HG03108 (cell line): ENCODE measurements around the gene MTHFR.

Source experiments
- ATAC-seq: cut with Tn5 transposase; IDR thresholded peaks from one replicate; pipeline ENCODE4 v1.9.1; 2021; ENCODE audit warnings: moderate library complexity; ENCODE audit not compliant: unreplicated experiment

MTHFR gene

DNA sequence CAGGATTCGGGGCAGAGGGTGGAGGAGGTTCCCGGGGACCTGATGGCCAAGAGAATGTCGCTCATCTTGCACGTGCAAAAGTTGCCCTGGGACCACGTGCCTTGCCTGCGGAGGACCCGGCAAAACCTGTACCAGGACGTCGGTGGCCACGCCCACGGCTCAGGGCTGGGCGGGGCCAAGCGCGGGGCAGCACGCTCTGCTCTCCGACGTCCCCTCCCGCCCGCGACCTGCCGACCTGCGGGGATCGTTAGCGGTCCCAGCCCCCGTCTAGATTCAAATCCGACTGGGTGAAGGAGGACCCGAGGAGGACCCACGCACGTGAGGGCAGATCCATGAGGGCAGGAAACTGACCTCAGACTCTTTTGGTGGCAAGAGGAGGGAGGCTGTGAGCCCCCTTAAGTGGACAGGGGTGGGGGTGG, 43.8 kb downstream of the MTHFR start, which contains the start of gene C1orf167:
C1orf167 (plus strand) TSS at position 206 of the 419 bp plus-strand sequence. CDS start 2,208 bp downstream, outside the sequence.
- no peak for ATAC-seq

DNA sequence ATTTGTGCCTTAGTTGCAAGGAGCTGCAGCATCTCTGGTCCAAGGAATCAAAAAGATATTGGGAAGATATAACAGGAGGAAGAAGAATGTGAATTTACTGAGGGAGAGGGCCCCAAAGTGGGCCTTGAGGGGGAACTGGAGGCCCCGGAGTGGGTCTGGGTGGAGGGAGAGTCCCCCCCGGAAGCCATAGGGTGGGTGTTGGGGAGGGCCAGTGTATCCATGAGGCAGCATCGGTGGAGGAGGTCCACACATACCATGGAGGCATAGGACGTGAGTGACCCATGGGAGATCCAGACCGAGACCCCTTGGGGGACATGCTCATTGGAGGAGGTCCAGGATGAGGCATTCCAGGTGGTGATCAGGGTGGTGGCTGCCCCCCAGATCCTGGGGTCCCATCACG, 44.5 kb downstream of the MTHFR start:
- ATAC-seq: no peak

DNA sequence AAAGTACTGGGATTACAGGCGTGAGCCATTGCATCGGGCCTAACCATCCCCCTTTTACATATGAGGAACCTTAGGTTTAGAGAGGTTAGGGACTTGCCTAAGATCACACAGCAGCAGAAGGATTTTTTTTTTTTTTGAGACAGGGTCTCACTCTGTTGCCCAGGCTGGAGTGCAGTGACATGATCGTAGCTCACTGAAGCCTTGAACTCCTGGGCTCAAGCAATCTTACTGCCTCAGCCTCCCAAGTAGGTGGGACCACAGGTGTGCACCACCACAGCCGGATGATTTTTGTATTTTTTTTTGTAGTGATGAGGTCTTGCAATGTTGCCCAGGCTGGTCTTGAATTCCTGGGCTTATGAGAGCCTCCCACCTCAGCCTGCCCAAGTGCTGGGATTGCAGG, 46.0 kb downstream of the MTHFR start:
- ATAC-seq: no peak

DNA sequence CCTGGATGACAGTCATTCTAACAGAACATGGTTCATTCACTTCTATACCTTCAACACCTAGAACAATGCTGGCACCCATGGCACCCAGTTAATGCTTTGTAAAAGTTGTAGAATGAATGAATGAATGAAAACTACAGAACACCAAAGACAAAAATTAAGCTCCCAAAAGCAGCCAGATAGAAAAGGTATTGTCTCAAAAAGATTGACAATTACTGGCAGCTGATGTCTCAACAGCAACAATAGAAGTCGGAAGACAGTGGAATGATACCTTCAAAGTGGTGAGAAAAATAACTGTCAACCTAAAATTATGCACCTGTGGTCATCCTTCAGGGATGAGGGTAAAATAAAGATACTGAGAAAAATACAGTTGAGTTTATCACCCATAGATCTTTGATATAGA, 48.7 kb downstream of the MTHFR start:
- no peak for ATAC-seq

DNA sequence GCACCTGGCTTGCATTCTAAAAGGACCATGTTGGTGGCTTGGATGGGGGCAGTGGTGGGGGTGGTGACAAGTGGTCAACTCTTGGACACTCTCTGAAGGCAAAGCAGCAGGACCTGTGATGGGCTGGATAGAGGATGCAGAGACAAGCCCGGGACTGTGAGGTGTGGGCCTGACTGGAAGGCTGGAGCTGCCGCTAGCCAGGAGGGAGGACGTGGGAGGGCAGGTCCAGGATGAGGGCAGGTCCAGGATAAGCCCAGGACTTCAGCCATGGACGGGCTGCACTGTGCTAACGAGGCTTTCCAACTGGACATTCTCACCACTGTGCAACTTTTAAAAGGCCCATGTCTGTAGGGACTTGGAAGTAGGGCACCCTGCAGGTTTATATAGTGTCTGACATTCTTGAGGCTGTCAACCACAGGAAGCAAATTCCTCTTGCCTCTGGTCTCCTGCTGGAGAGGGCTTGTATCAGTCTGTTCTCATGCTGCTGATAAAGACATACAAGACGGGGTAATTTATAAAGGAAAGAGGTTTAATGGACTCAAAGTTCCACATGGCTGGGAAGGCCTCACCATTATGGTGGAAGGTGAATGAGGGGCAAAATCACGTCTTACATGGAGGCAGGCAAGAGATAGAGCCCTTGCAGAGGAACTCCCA, 52.1 kb downstream of the MTHFR start:
- ATAC-seq: no peak

DNA sequence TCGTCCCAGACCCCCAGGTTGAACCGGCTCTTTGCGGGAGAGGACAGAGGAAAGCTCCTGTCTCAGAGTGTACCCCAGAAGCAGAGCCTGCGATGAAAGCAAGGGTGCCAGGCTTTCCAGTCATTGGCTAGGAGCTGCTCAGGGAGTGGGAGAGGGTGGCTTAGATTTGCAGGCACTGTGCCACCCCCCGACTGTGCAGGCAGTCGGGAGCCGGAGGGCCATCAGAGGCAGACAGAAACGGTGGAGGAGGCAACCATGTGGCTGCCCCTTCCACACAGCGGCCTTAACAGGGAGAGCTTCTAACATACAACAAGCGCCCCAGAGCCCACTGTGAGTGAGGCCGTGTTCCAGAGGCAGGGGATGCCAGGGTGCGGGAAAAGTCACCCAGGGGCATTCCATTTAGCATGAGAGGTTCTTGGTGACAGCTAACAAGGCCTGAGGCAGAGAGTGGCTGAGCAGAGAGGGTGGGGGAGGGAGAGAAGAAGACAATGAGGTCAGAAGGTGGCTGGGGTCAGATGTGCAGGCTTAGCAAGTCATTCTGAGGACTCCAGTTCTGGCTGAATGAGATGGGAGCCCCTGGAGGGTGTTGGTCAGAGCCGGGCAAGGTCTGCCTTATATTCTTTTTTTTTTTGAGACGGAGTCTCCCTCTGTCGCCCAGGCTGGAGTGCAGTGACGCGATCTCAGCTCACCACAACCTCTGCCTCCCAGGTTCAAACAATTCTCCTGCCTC, 53.2 kb downstream of the MTHFR start:
- ATAC-seq: no peak

DNA sequence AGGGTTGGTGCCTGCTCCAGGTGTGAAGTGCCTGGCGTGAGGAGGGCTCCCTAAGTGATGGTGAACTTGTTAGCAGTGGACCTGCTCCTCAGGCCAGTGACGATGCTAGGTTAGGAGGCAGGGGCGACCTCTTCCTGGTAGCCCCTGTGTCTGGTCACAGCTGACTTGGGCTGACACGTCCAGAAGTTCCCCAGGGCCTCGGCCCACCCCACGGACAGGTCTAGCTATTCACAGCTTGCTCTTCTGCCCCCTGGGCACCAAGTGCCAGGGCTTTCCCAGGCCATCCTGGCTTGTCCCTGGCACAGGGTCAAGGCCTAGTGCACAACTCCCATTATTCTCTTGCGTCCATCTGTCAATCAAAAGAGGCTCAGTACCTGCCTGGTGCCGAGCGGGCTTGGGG, 54.7 kb downstream of the MTHFR start:
- ATAC-seq: no peak

DNA sequence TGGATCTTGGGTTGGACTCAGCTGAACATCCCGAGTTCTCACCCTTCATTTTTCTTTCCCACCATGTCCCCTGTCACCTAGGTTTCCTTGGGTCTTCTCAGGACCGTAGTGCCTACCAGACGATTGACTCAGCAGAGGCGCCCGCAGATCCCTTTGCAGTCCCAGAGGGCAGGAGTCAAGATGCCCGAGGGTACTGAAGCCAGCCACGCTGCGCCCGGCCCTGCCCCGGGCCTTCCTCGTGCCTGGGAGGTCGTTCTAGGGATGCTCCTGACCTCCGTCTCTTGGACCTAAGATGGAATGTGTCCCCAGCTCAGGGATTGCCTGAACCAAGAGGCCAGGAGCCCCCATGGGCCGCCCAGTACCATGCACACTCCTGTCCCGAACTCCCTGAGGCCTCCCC, 55.8 kb downstream of the MTHFR start:
- no peak for ATAC-seq

DNA sequence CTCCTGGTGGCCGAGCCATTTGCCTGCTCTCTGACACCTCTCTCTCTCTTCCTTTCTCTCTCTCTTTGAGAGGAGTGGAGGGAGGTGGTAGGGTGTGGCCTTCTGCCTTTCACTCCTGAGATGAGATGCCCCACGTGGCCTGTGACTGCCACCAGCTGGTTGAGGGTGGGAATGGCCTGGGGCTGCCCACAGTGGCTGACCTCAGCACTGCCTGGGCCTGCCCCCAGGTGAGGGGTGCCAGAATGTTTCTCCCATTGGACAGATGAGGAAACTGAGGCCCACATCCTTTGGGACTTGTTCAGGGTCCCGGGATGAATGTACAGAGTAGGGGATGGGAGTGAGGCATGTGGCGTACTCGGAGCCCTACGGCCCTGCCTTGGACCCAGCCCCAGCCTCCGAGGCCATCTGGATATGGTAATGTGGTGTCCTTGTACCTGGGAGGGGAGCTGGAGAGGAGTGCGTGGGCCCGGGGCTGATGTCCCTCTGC, 56.5 kb downstream of the MTHFR start:
- ATAC-seq: no peak

DNA sequence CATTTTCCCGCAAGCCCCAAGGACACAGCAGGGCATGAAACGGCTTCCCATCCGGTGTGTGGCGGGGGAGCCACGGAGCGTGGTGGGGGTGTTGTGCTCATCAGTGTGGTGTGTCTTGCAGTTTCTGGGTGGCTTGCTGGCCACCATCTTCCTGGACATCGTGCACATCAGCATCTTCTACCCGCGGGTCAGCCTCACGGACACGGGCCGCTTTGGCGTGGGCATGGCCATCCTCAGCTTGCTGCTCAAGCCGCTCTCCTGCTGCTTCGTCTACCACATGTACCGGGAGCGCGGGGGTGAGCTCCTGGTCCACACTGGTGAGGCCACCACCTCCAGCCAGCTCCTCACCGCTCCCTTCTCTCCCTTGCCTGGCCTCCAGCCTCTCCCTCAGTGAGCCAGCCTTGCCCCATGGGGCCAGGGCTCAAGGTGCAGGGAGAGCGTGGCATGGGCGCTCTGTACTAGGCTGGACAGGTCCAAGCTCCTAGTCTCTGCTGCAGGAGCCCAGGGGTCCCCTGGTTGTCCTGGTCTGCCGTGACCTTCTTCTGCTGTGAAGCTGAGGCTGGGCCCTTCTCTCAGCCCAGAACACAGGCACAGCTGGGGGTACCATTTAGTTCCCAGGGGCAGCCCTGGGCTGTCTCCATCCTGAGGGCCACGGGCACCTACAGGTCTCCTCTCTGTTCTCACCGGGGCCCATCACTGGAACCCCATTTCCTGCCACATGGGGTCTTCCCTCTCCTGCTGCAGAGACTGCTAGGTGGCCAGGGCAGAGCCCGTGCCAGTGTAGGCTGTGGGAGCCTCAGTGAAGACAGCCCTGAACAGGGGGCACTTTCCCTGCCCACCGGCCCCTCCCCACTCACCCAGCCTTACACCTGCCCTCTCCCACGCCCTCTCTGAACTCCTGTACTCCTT, 57.2 kb downstream of the MTHFR start:
- no peak for ATAC-seq

DNA sequence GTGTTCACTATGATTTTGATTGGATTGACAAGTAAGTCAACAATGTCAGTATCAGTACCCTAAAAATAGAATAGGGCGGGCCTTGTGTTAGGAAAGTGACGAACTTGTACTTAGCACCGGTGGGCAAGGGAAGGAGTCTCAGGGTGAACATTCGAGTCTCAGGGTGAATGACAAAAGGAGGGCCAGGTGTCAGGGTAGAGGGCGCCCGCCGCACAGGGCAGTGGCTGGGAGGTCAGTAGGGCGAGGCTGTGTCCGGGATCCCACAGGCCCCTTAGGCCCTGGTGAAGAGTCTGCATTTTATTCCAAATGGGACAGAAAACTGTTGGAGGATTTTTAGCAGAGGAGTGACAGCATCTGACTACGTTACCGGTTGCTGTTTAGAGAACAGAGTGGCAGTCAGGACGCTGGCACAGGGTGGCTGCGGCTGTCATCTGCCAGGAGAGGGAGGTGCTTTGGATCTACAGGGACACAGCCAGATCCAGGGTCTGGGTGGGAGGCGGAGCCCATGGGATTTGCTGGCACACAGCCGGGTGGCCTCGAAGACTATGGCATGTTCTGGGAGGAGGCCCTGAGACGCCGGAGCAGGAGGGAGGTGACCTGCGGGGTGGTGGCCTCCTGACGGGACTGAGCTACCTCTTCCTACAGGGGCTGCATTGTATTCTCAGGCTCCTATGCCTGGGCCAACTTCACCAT, 58.8 kb downstream of the MTHFR start:
- no peak for ATAC-seq

DNA sequence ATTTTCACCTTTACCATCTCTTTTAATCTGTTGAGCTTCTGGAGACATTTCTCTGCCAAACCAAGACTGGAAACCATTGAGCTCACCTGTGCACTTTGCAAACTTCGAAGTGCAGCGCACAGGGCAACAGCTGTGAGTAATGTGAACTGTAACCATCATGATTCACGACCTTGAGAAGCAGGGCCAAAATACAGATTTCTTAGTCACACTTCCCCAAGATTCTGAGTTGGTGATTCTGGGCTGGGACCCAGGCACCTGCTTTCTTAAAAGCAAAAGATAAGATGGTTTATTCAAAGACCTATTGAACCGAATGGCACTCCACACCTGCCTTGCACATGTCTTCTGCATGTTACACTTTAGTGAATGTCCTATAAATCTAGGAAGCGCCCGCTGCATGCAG, 59.7 kb downstream of the MTHFR start:
- ATAC-seq: no peak

DNA sequence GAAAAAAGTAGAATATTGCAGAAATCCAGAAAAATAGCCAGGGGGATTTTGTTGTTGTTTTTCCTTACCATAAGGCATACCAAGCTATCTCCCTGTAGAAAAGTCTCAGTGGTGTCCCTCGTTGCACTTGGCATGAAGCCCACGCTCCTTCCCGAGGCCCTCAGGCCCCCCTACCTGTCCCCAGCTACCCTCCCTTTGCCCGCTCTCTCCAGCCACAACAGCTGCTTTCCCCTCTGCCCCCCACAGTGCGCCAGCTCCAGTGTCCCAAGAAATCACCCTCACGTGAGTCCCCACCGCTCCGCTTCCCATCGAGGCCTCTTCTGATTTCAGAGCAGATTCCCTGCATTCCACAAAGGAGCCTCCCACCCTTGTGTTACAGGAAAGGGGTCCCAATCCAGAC, 61.5 kb downstream of the MTHFR start:
- no peak for ATAC-seq

DNA sequence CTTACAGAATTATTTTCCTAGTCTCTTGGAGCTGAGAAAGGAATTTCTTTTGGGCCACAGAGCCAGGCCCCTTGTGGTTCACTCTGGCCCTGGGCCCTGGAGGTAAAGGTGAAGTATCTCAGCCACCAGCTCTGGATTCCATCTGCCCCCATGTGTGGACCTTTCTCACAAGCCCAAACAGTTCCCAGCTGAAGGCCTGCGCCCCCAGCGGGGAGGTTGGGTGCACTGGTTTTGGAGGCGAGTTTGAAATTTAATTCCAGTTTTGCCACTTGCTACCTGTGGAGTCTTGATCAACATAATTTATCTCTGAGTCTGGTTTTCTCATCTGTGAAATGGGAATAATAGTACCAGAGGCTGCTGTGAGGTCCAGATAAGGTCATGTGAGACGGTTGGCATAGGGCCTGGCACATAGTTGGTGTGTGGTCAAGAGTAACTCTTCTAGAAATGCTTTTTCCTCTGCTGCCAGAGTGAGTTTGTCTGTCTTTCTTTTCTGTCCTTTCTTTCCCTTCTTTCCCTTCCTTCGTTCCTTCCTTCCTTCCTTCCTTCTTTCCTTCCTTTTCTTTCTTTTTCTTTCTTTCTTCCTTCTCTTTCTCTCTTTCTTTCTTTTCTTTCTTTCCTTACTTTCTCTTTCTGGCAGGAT, 63.7 kb downstream of the MTHFR start:
- ATAC-seq: no peak

DNA sequence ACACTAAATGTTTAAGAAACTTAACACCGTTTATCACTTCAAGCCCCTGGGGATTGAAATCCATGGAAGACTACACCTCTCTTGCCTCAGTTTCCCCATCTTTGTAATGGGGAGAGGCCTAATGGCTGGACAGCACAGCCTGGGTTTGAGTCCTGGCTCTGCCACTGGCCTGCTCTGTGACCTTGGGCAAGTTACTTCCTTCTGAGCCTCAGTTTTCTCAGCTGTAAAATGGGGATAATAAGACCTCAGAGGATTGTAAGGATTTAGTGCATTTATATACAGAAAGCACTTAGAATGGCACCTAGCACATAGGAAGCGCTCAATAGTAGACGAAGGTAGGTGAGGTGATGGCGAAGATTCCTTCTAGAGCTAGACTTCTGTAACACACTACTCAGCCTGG, 64.3 kb downstream of the MTHFR start:
- no peak for ATAC-seq

DNA sequence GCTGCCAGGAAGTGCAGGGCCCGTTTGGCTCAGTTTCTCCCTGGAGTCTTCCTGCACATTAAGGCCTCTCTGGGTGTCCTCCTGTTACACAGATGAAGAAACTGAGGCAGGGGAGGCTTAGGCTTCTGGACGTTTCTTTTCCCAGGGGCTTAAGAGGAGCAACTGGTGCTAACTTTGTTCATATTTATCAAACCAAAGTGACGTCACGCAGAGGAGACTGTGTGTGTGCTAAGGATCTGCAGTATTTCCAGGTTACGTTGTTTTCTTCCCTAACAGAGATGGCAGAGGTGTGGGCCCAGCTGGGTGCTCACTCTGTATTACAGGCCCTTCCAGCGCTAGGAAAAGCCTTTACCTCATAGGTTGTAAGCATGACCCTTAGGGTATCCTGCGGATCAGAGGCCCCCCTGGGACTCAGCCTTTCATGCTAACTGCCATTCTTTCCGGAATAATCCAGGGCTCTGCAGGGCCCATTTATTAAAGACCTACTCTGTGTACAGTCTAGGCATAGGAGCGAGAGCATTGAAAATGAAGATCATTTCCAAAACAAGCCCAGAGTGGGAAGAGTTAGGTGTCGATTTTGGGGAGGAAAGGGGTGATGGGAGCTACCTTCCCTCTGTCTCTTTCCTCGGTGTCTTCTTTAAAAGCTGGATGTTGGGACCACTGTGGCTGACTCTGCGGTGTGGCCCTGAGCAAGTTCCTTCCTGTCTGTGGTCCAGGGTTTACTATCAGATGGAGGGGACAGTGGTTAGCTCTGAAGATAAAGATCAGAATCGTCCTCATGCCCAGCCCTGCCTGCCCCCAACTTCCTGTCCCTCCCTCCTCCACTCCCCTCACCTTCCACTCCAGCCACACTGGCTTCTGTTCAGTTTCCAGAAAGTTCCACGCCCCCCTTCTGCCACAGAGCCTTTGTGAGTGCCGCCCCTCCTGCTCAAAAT, 65.2 kb downstream of the MTHFR start:
- no peak for ATAC-seq

DNA sequence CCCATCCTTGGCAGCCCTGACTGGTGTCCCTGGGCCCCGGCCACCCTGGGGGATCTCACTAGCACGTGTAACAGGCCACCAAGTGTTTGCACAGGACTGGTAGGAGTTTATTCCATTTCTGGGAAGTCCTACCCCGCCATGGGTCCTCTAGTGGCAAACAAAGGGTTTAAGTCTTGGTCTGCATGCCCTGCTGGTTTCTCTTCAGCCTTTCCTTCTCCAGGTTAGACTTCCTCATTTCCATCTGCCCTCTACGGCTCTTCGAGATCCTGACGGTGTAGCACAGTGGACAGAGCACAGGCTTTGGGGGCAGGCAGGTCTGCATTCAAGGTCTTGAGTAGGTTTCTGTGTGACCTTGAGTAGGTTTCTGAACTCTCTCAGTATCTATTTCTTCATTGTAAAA, 67.0 kb downstream of the MTHFR start:
- ATAC-seq: no peak

DNA sequence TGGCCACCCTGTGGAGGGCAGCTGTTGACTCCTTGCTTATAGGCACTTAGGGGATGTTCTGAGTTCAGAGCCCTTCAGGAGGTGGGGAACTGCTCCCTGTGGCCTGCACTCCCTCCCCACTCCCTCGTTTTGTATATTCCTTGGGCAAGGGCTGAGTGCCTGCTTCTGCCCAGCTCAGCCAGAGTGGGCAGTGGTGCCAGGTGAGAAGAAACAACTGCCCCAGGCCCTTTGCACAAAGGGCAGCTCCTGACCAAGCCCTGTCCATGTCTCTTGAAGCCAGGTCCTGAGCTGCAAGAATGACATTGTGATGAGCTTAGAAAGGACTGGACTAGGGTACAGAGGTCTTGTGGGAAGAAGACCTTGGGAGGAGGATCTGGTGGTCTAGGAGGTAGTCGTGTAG, 67.7 kb downstream of the MTHFR start:
- ATAC-seq: no peak
